H1 (cell line): Measurements from ENCODE around the gene TRIB2. TPM values are rescaled to one million over a fixed set of nuclear protein-coding genes. Genes with fewer than 3 reads are reported as not detected.

Source experiments
- CTCF ChIA-PET: fragments of 300-600 bp; sonication (Branson Sonifier 250); formaldehyde crosslinking; loops from one replicate; lab custom pipeline; 2021; ENCODE audit not compliant: partially characterized antibody; lab: Charles Lee
- POLR2A ChIA-PET: fragments of 300-600 bp; sonication (Branson Sonifier 250); formaldehyde crosslinking; loops from one replicate; lab custom pipeline; 2021; ENCODE audit warnings: inconsistent platforms; ENCODE audit not compliant: partially characterized antibody; lab: Charles Lee
- DNase-seq, 2 experiments: peaks; one replicate each; pipeline versions ENCODE4 v3.0.0 to v3.0.0-alpha.2; 2010 to 2022; ENCODE audit warnings: low spot score in 2 of 2, low read depth in 1 of 2, mixed read lengths in 1 of 2
- FAIRE-seq: peaks from 2 replicates; lab custom pipeline; 2011; peaks lifted over from hg19 to GRCh38; lab: Jason Lieb, UNC
- H2AFZ ChIP-seq: 2 replicates; pipeline ENCODE4 v1.8.1; 2012; ENCODE audit warnings: low read length, inconsistent platforms
- H2AK5ac ChIP-seq: 2 replicates; pipeline ENCODE4 v1.6.1; 2013; ENCODE audit warnings: low read depth, low read length
- H2BK120ac ChIP-seq: replicated peaks from 2 replicates; pipeline ENCODE3; 2013; ENCODE audit warnings: low read depth, low read length, inconsistent platforms
- H2BK12ac ChIP-seq: 2 replicates; pipeline ENCODE4 v1.6.1; 2013; ENCODE audit warnings: low read depth, low read length
- H2BK15ac ChIP-seq: 2 replicates; pipeline ENCODE4 v1.6.1; 2013; ENCODE audit warnings: low read length
- H2BK20ac ChIP-seq: 2 replicates; pipeline ENCODE4 v1.6.1; 2013; ENCODE audit warnings: low read length
- H2BK5ac ChIP-seq: 2 replicates; pipeline ENCODE4 v1.6.1; 2013; ENCODE audit warnings: low read depth, low read length
- H3K14ac ChIP-seq: 2 replicates; pipeline ENCODE4 v1.6.1; 2013; ENCODE audit warnings: inconsistent platforms; ENCODE audit not compliant: insufficient read length
- H3K18ac ChIP-seq: 2 replicates; pipeline ENCODE4 v1.6.1; 2013; ENCODE audit warnings: low read length; ENCODE audit errors: extremely low read depth
- H3K23ac ChIP-seq: 2 replicates; pipeline ENCODE4 v1.6.1; 2013; ENCODE audit warnings: inconsistent platforms; ENCODE audit not compliant: insufficient read length
- H3K23me2 ChIP-seq: 2 replicates; pipeline ENCODE4 v1.6.1; 2013; ENCODE audit warnings: low read depth, low read length
- H3K27ac ChIP-seq: 2 replicates; pipeline ENCODE4 v1.6.1; 2011; ENCODE audit warnings: low read depth, low read length, inconsistent platforms
- H3K27me3 ChIP-seq, 4 experiments: replicated peaks in 1 of 4; 1 replicate in 1 of 4; 2 replicates in 3 of 4; pipeline versions ENCODE4 v1.6.1 to v1.8.1; 2011 to 2013; ENCODE audit warnings: low read length in 3 of 4, mild to moderate bottlenecking in 3 of 4, inconsistent platforms in 2 of 4, mixed read lengths in 2 of 4, moderate library complexity in 1 of 4; ENCODE audit not compliant: control insufficient read depth in 3 of 4, insufficient read depth in 3 of 4; ENCODE audit errors: extremely low read depth in 1 of 4
- H3K36me3 ChIP-seq, 4 experiments: 2 replicates each; pipeline versions ENCODE4 v1.6.1 to v1.8.1; 2011 to 2013; ENCODE audit warnings: mild to moderate bottlenecking in 4 of 4, low read length in 3 of 4, moderate library complexity in 2 of 4, control low read depth in 1 of 4, inconsistent platforms in 1 of 4; ENCODE audit not compliant: insufficient read depth in 4 of 4, control insufficient read depth in 2 of 4
- H3K4ac ChIP-seq: replicated peaks from 2 replicates; pipeline ENCODE3; 2013; ENCODE audit warnings: low read length, low read depth, mixed read lengths, inconsistent platforms; ENCODE audit not compliant: insufficient read length
- H3K4me1 ChIP-seq, 4 experiments: replicated peaks in 1 of 4; 1 replicate in 1 of 4; 2 replicates in 3 of 4; pipeline versions ENCODE4 v1.6.1 to v1.8.1; 2011 to 2013; ENCODE audit warnings: low read length in 3 of 4, inconsistent platforms in 2 of 4, mixed read lengths in 1 of 4; ENCODE audit not compliant: insufficient read depth in 4 of 4, control insufficient read depth in 3 of 4
- H3K4me2 ChIP-seq, 2 experiments: 2 replicates each; pipeline versions ENCODE4 v1.6.1 to v1.8.1; 2011 to 2013; ENCODE audit warnings: low read depth in 2 of 2, low read length in 2 of 2, control low read depth in 1 of 2, inconsistent platforms in 1 of 2, mild to moderate bottlenecking in 1 of 2; ENCODE audit not compliant: insufficient read depth in 1 of 2
- H3K4me3 ChIP-seq, 4 experiments: fragments of 200-600, 300-600 bp in 1 of 4; sonication (generic), shearing (Covaris generic), sonication (Bioruptor Twin) in 1 of 4; 2 replicates each; pipeline versions ENCODE4 v1.5.1 to v1.8.1; 2011 to 2016; ENCODE audit warnings: low read length in 4 of 4, low read depth in 3 of 4, control low read depth in 2 of 4, inconsistent platforms in 2 of 4, mild to moderate bottlenecking in 2 of 4, mixed read lengths in 1 of 4, moderate library complexity in 1 of 4; ENCODE audit not compliant: insufficient read depth in 2 of 4; ENCODE audit errors: extremely low read depth in 1 of 4
- H3K56ac ChIP-seq: replicated peaks from 2 replicates; pipeline ENCODE3; 2013; ENCODE audit warnings: low read depth, mild to moderate bottlenecking, mixed read lengths, low read length, inconsistent platforms; ENCODE audit not compliant: insufficient read length
- H3K79me1 ChIP-seq: 2 replicates; pipeline ENCODE4 v1.6.1; 2013; ENCODE audit warnings: low read depth, low read length, control low read depth
- H3K79me2 ChIP-seq, 2 experiments: 2 replicates each; pipeline versions ENCODE4 v1.6.1 to v1.8.1; 2012 to 2013; ENCODE audit warnings: low read length in 2 of 2, mild to moderate bottlenecking in 2 of 2, inconsistent platforms in 1 of 2; ENCODE audit not compliant: insufficient read depth in 2 of 2, control insufficient read depth in 1 of 2
- H3K9ac ChIP-seq, 4 experiments: replicated peaks in 1 of 4; 1 replicate in 1 of 4; 2 replicates in 3 of 4; pipeline versions ENCODE4 v1.6.1 to v1.8.1; 2011 to 2013; ENCODE audit warnings: low read depth in 3 of 4, low read length in 3 of 4, control low read depth in 2 of 4, mild to moderate bottlenecking in 2 of 4, moderate library complexity in 2 of 4, inconsistent platforms in 1 of 4; ENCODE audit errors: extremely low read depth in 1 of 4
- H3K9me3 ChIP-seq, 2 experiments: 2 replicates each; pipeline versions ENCODE4 v1.6.1 to v1.8.1; 2012 to 2013; ENCODE audit warnings: mild to moderate bottlenecking in 2 of 2, moderate library complexity in 2 of 2, control low read depth in 1 of 2, inconsistent platforms in 1 of 2, low read depth in 1 of 2, low read length in 1 of 2, mixed read lengths in 1 of 2; ENCODE audit not compliant: insufficient read depth in 2 of 2
- H4K20me1 ChIP-seq, 2 experiments: replicated peaks in 1 of 2; 2 replicates each; pipeline versions ENCODE3 to v1.8.1; 2011 to 2013; ENCODE audit warnings: inconsistent platforms in 2 of 2, low read length in 2 of 2, mild to moderate bottlenecking in 1 of 2; ENCODE audit not compliant: insufficient read depth in 2 of 2, control insufficient read depth in 1 of 2
- H4K5ac ChIP-seq: 2 replicates; pipeline ENCODE4 v1.6.1; 2013; ENCODE audit warnings: low read length, low read depth, mixed read lengths, inconsistent platforms; ENCODE audit not compliant: insufficient read length
- H4K8ac ChIP-seq: 2 replicates; pipeline ENCODE4 v1.8.0; 2013; ENCODE audit warnings: mild to moderate bottlenecking, moderate library complexity, low read length, inconsistent platforms; ENCODE audit not compliant: insufficient read depth; ENCODE audit errors: extremely low read depth
- H4K91ac ChIP-seq: replicated peaks from 2 replicates; pipeline ENCODE3; 2013; ENCODE audit warnings: low read length, mixed read lengths, inconsistent platforms; ENCODE audit not compliant: insufficient read length
- BRCA1 ChIP-seq: IDR thresholded peaks from 2 replicates; pipeline ENCODE4 v1.6.1; 2012; ENCODE audit warnings: low read depth, low read length, improper control_type of control experiment
- CBX5 ChIP-seq: fragments of 300-800, 300-1000 bp; sonication (generic); IDR thresholded peaks from 2 replicates; pipeline ENCODE4 v1.7.1; 2016; ENCODE audit warnings: antibody characterized with exemption, low read length, low read depth
- CBX8 ChIP-seq: fragments of 300-800, 300-1000 bp; sonication (generic); IDR thresholded peaks from 2 replicates; pipeline ENCODE4 v1.7.1; 2016; ENCODE audit warnings: low read depth, low read length, borderline replicate concordance
- CTBP2 ChIP-seq: IDR thresholded peaks from 2 replicates; pipeline ENCODE4 v1.7.0; 2011; ENCODE audit warnings: borderline replicate concordance, mild to moderate bottlenecking, moderate library complexity, mixed read lengths, low read length; ENCODE audit not compliant: insufficient read depth, insufficient read length
- EZH2 ChIP-seq: fragments of 200-600 bp; sonication (generic); IDR thresholded peaks from 2 replicates; pipeline ENCODE4 v1.7.1; 2012; ENCODE audit warnings: low read depth, mild to moderate bottlenecking, moderate library complexity, low read length, inconsistent platforms; ENCODE audit not compliant: severe bottlenecking
- KDM1A ChIP-seq: fragments of 200-600, 300-600 bp; sonication (generic); IDR thresholded peaks from 2 replicates; pipeline ENCODE4 v1.7.1; 2016; ENCODE audit warnings: mild to moderate bottlenecking, low read length, borderline replicate concordance
- KDM5A ChIP-seq: fragments of 200-600 bp; IDR thresholded peaks from 2 replicates; pipeline ENCODE4 v1.7.1; 2012; ENCODE audit warnings: mild to moderate bottlenecking, low read length, inconsistent platforms, mixed read lengths
- RBBP5 ChIP-seq: IDR thresholded peaks from 2 replicates; pipeline ENCODE4 v1.7.1; 2012; ENCODE audit warnings: low read depth, mild to moderate bottlenecking, inconsistent platforms, low read length, moderate library complexity, borderline replicate concordance
- RFX5 ChIP-seq: IDR thresholded peaks from 2 replicates; pipeline ENCODE4 v1.6.1; 2011; ENCODE audit warnings: low read depth, low read length, improper control_type of control experiment, borderline replicate concordance
- SIRT6 ChIP-seq: IDR thresholded peaks from one replicate; pipeline ENCODE4 v1.7.1; 2012; ENCODE audit warnings: low read length, inconsistent platforms
- SRF ChIP-seq: IDR thresholded peaks from 2 replicates; pipeline ENCODE4 v1.6.1; 2011; ENCODE audit warnings: mild to moderate bottlenecking, low read depth, low read length, moderate library complexity
- SUZ12 ChIP-seq: fragments of 200-600 bp; sonication (generic); IDR thresholded peaks from 2 replicates; pipeline ENCODE4 v1.6.1; 2012; ENCODE audit warnings: mild to moderate bottlenecking, inconsistent platforms, low read length, moderate library complexity, mixed read lengths
- TBP ChIP-seq: IDR thresholded peaks from 2 replicates; pipeline ENCODE4 v1.6.1; 2011; ENCODE audit warnings: low read depth, low read length, improper control_type of control experiment
- YY1 ChIP-seq: IDR thresholded peaks from 2 replicates; pipeline ENCODE4 v1.6.1; 2011; ENCODE audit warnings: low read depth, mild to moderate bottlenecking, low read length
- WGBS, 2 experiments: shearing (Covaris generic) in 1 of 2; methylation state at CpG; one replicate each; pipeline versions ENCODE4 v1.1.6 to v1.1.7; 2013 to 2015; ENCODE audit warnings: low lambda C conversion rate in 2 of 2, mixed read lengths in 2 of 2, inconsistent platforms in 1 of 2, low coverage in 1 of 2, missing lambda C conversion rate in 1 of 2; ENCODE audit not compliant: insufficient replicate concordance in 2 of 2, insufficient coverage in 1 of 2, insufficient read length in 1 of 2; ENCODE audit errors: extremely low coverage in 1 of 2, missing lambda C conversion rate in 1 of 2; 5-methylcytosine and 5-hydroxymethylcytosine counted together
- polyA plus RNA-seq, 7 experiments: library from polyadenylated mRNA; depleted of rRNA in 3 of 7; stranded (reverse) in 5 of 7; unstranded in 2 of 7; fragments of >200 nt in 5 of 7; fragments of 200-250 nt in 2 of 7; gene quantifications; 1 replicate in 5 of 7; 2 replicates in 1 of 7; 4 replicates in 1 of 7; pipeline versions ENCODE4 v1.2.1 to v1.2.3, GENCODE V29; 2011 to 2013; ENCODE audit warnings: missing spikeins in 2 of 7, mixed read lengths in 2 of 7
- total RNA-seq: library from RNA; stranded (reverse); fragmentation: NEBNext Ultra II Directional; extraction: Animal tissue kit (Norgen Biotek cat#: 25700); gene quantifications from 2 replicates; pipeline ENCODE4 v1.2.1, GENCODE V29; 2021
- TF ChIP-seq, protein P1 (sequence below): IDR thresholded peaks from 2 replicates; pipeline ENCODE4 v1.6.1; 2012; ENCODE audit warnings: inconsistent platforms

The TRIB2 gene
- total and polyA plus RNA-seq, 2 of the 8 experiments (the other 6 are each of a cell fraction or from before 2014, with no cell fraction given): 40.8 to 57.0 TPM

DNA sequence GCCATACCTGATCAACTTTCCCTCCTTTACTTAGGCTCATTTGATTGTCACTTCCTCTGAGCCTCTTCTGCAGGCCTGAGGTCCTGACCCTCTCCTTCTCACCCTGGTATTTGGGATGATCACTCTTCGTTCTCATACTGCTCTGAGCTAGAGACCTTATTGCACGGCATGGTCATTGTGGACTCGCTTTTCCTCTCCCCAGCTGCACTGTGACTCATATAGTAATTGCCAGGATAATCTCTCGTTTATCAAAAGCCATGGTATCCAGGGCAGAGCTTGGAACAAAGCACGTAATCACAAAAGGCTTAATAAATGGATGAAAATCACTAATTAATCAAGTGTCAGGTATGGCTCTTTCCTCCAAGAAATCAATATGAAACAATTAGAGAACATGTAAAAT, 40.9 kb upstream of the TRIB2 start:
- H3K9ac ChIP-seq: no peak overlapping the region; a peak in 1 of 7 replicates
- H3K4me3 ChIP-seq: no peak overlapping the region
- no peaks in the 10 kb centered on the region for H3K4me1 ChIP-seq
- H2BK20ac ChIP-seq: no peak overlapping the region
- H3K18ac ChIP-seq: no peak overlapping the region
- H2BK15ac ChIP-seq: no peak overlapping the region
- no peaks in the 10 kb centered on the region for H3K23me2 ChIP-seq
- no peak overlapping the region for H3K4me2 ChIP-seq
- POLR2A ChIA-PET: interaction anchor here (0.6 kb wide), 1 partner anchor 137 kb away, joined by 3 read pairs; no protein-coding TSS in a partner anchor
- H3K4ac ChIP-seq: no peak overlapping the region
- no peak overlapping the region for H4K8ac ChIP-seq
- H4K91ac ChIP-seq: no peak overlapping the region
- no peak overlapping the region for H2AFZ ChIP-seq
- H3K79me1 ChIP-seq: no peaks in the 10 kb centered on the region
- H3K36me3 ChIP-seq: no peaks in the 10 kb centered on the region
- H2BK12ac ChIP-seq: no peak overlapping the region
- 88% methylated on average over 5 of the region's 5 CpGs; no CpG with 5 or more reads in 1 of the 2 experiments for WGBS, 2 experiments
- no peaks in the 10 kb centered on the region for H3K79me2 ChIP-seq
- FAIRE-seq (no peak), DNase-seq (no peak)
- H4K5ac ChIP-seq: no peak overlapping the region
- H3K27ac ChIP-seq: no peak overlapping the region
- H3K14ac ChIP-seq: no peak overlapping the region
- no peaks in the 10 kb centered on the region for H3K27me3 ChIP-seq
- no peak overlapping the region for H2AK5ac ChIP-seq
- no peak overlapping the region for H3K56ac ChIP-seq
- CTCF ChIA-PET: interaction anchor here (1.0 kb wide), 1 partner anchor 40 kb away, joined by 3 read pairs; no protein-coding TSS in a partner anchor
- H3K9me3 ChIP-seq: peaks cover 2 to 4% of the 10 kb centered on the region in 2 experiments; a peak in 2 of 4 replicates
- no peak overlapping the region for H3K23ac ChIP-seq
- H2BK120ac ChIP-seq: no peak overlapping the region
- H2BK5ac ChIP-seq: no peak overlapping the region
- H4K20me1 ChIP-seq: no peaks in the 10 kb centered on the region
- no peak for TF ChIP-seq BRCA1
- TF ChIP-seq SIRT6: no peak
- TF ChIP-seq KDM1A: no peak
- TF ChIP-seq YY1: no peak
- TF ChIP-seq, protein P1, sequence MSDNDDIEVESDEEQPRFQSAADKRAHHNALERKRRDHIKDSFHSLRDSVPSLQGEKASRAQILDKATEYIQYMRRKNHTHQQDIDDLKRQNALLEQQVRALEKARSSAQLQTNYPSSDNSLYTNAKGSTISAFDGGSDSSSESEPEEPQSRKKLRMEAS: no peak
- TF ChIP-seq CBX5: no peak
- no peak for TF ChIP-seq SRF
- no peak for TF ChIP-seq CTBP2
- TF ChIP-seq SUZ12: no peak
- no peak for TF ChIP-seq EZH2
- TF ChIP-seq RFX5: no peak
- no peak for TF ChIP-seq CBX8
- no peak for TF ChIP-seq TBP
- no peak for TF ChIP-seq KDM5A
- no peak for TF ChIP-seq RBBP5
